Stimulated activated naive B cell treated with anti-CD40 and anti-IgM and Interleukin-4, amounts not matched to agents 10 μg/mL and 1 μg/mL and 100 μg/mL, for 72 hours (primary cell): ENCODE results near the gene TRIP6.
A peak's percentile ranks its signal among the peaks of the same experiment; 100 is the strongest.
"Not testable (repeated sequence)": the region's sequence is repeated elsewhere in the genome, so short reads cannot be mapped to it uniquely, and the experiment has no call there.

Experiments
- ATAC-seq, 2 donors: fragments of 150-1000 bp; cut with Tn5 transposase; replicated peaks; 2 replicates each; pipeline ENCODE4 v1.10.0; 2021; ENCODE audit warnings: moderate library complexity in 1 of 2
- DNase-seq: peaks from one replicate; pipeline ENCODE4 v3.0.0; 2021
- H3K27ac Mint-ChIP-seq: one replicate; pipeline ENCODE4 v1.8.0; 2022; ENCODE audit warnings: mild to moderate bottlenecking, mixed read lengths
- H3K27me3 Mint-ChIP-seq, 2 donors: one replicate each; pipeline ENCODE4 v1.8.0; 2022; ENCODE audit warnings: mixed read lengths in 2 of 2
- H3K36me3 Mint-ChIP-seq, 2 donors: one replicate each; pipeline ENCODE4 v1.8.0; 2022; ENCODE audit warnings: mixed read lengths in 2 of 2, mild to moderate bottlenecking in 1 of 2
- H3K4me1 Mint-ChIP-seq, 2 donors: one replicate each; pipeline ENCODE4 v1.8.0; 2022; ENCODE audit warnings: mixed read lengths in 2 of 2, mild to moderate bottlenecking in 1 of 2
- H3K4me3 Mint-ChIP-seq, 2 donors: one replicate each; pipeline ENCODE4 v1.8.0; 2022; ENCODE audit warnings: mild to moderate bottlenecking in 2 of 2, mixed read lengths in 2 of 2, moderate library complexity in 1 of 2
- H3K9me3 Mint-ChIP-seq, 2 donors: one replicate each; pipeline ENCODE4 v1.8.0; 2022; ENCODE audit warnings: mixed read lengths in 2 of 2, mild to moderate bottlenecking in 1 of 2

Gene TRIP6

DNA sequence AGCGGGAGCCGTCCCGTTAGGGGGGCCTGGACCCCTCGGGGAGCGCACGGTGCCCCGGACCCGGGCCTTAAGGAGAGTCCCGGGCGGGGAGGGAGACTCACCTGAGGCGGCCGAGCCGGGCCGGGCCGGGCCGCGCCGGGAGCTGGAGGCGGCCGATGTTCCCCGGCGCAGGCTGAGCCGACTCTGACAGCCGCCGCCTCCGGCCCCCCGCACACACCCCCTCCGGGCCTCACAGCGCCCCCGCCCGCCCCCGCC is 28.4 kb downstream of the TRIP6 start, which contains the start of gene ACHE:
Gene ACHE (minus strand): TSS at position 188 of the 255 bp plus-strand sequence. CDS start 1,656 bp downstream, outside the sequence.
- no peaks in the 10 kb centered on the region for H3K9me3 Mint-ChIP-seq
- ATAC-seq (peak; percentile 24 to 30), DNase-seq (no peak)
- peaks cover 17 to 24% of the 10 kb centered on the region in 2 donors for H3K4me1 Mint-ChIP-seq
- peaks cover 59 to 75% of the 10 kb centered on the region in 2 donors for H3K27me3 Mint-ChIP-seq
- H3K36me3 Mint-ChIP-seq, result peaks cover 0 to 6% of the 10 kb centered on the region in 2 donors
- peak within 1 kb of the TSS; percentile 81 to 86 for H3K4me3 Mint-ChIP-seq
- peak within 1 kb of the TSS; percentile 80 for H3K27ac Mint-ChIP-seq

- H3K9me3 Mint-ChIP-seq, result no peaks in the 10 kb centered on the region
- ATAC-seq (peak; percentile 30 to 31), DNase-seq (no peak)
- peaks cover 15 to 19% of the 10 kb centered on the region in 2 donors for H3K4me1 Mint-ChIP-seq
- H3K27me3 Mint-ChIP-seq, result peaks cover 60 to 75% of the 10 kb centered on the region in 2 donors
- H3K27ac Mint-ChIP-seq, result peak overlapping the region; percentile 80
- H3K4me3 Mint-ChIP-seq, result peak overlapping the region; percentile 81 to 86
- peaks cover 0 to 5% of the 10 kb centered on the region in 2 donors for H3K36me3 Mint-ChIP-seq
These were observed 29.0 kb downstream of the TRIP6 start for GRCh38 chr7:100895956-100896731.

- Mint-ChIP-seq H3K27ac (no peak overlapping the region), H3K4me3 (peak overlapping the region; percentile 67 to 86), H3K36me3 (peaks cover 0 to 5% of the 10 kb centered on the region in 2 donors), H3K9me3 (no peaks in the 10 kb centered on the region), H3K4me1 (peaks cover 12 to 14% of the 10 kb centered on the region in 2 donors), H3K27me3 (peaks cover 53 to 69% of the 10 kb centered on the region in 2 donors)
- DNase-seq, result peak; percentile 30
- peak; percentile 64 to 65 for ATAC-seq
These were observed 29.8 kb downstream of the TRIP6 start for GRCh38 chr7:100896732-100897608.

- peaks cover 49 to 67% of the 10 kb centered on the region in 2 donors for H3K27me3 Mint-ChIP-seq
These were observed 30.7 kb downstream of the TRIP6 start for GRCh38 chr7:100897772-100898454.

GRCh38 chr7:100899432-100899831 is 32.2 kb downstream of the TRIP6 start:
- no peak for DNase-seq
- Mint-ChIP-seq H3K27ac (no peak overlapping the region), H3K4me1 (peaks cover 9 to 14% of the 10 kb centered on the region in 2 donors), H3K4me3 (no peak overlapping the region), H3K36me3 (peaks cover 0 to 5% of the 10 kb centered on the region in 2 donors), H3K27me3 (peaks cover 41 to 58% of the 10 kb centered on the region in 2 donors), H3K9me3 (no peaks in the 10 kb centered on the region)
- ATAC-seq, result no peak

More at GRCh38 chr7:100897772-100898454, 30.7 kb downstream of the TRIP6 start:
- Mint-ChIP-seq H3K4me3 (no peak overlapping the region), H3K36me3 (peaks cover 0 to 5% of the 10 kb centered on the region in 2 donors), H3K27ac (no peak overlapping the region), H3K9me3 (no peaks in the 10 kb centered on the region), H3K4me1 (peaks cover 9 to 14% of the 10 kb centered on the region in 2 donors)
- DNase-seq, result no peak
- no peak for ATAC-seq

- DNase-seq (no peak), ATAC-seq (no peak)
- no peaks in the 10 kb centered on the region for H3K9me3 Mint-ChIP-seq
- no peak overlapping the region for H3K27ac Mint-ChIP-seq
- peaks cover 34 to 49% of the 10 kb centered on the region in 2 donors for H3K27me3 Mint-ChIP-seq
- H3K36me3 Mint-ChIP-seq, result peaks cover 0 to 5% of the 10 kb centered on the region in 2 donors
- H3K4me3 Mint-ChIP-seq, result no peak overlapping the region
- H3K4me1 Mint-ChIP-seq, result peaks cover 6% of the 10 kb centered on the region in 2 donors
These were observed 33.8 kb downstream of the TRIP6 start for GRCh38 chr7:100900978-100901377.

GRCh38 chr7:100901921-100902332 is 34.7 kb downstream of the TRIP6 start:
- H3K4me3 Mint-ChIP-seq, result no peak overlapping the region
- no peaks in the 10 kb centered on the region for H3K9me3 Mint-ChIP-seq
- no peak overlapping the region for H3K27ac Mint-ChIP-seq
- no peaks in the 10 kb centered on the region for H3K4me1 Mint-ChIP-seq
- no peaks in the 10 kb centered on the region for H3K36me3 Mint-ChIP-seq
- peaks cover 29 to 43% of the 10 kb centered on the region in 2 donors for H3K27me3 Mint-ChIP-seq
- ATAC-seq (no peak), DNase-seq (no peak)

- peaks cover 23 to 38% of the 10 kb centered on the region in 2 donors for H3K27me3 Mint-ChIP-seq
- H3K9me3 Mint-ChIP-seq, result no peaks in the 10 kb centered on the region
- DNase-seq, result no peak
- no peak overlapping the region for H3K27ac Mint-ChIP-seq
- H3K4me3 Mint-ChIP-seq, result no peak overlapping the region
- no peaks in the 10 kb centered on the region for H3K36me3 Mint-ChIP-seq
- no peaks in the 10 kb centered on the region for H3K4me1 Mint-ChIP-seq
- ATAC-seq, result no peak
These were observed 35.5 kb downstream of the TRIP6 start for GRCh38 chr7:100902638-100903037.

DNA sequence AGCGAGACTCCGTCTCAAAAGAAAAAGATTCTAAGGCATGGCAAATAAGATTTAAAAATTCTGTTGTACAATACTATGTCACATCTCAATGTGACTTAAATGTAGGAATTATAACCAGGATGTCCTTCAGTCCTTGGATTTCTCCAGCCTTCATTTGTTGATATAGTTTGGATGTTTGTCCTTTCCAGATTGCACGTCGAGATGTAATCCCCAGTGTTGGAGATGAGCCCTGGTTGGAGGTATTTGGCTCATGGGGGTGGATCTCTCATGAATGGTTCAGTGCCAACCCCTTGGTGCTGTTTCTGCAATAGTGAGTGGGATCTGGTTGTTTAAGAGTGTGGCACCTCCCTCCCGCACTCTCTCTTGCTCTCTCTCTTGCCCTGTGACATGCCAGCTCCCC is 41.3 kb downstream of the TRIP6 start:
- Mint-ChIP-seq H3K27me3 (peaks cover 0 to 13% of the 10 kb centered on the region in 2 donors), H3K9me3 (peaks cover 0 to 3% of the 10 kb centered on the region in 2 donors), H3K4me1 (peaks cover 2 to 7% of the 10 kb centered on the region in 2 donors), H3K27ac (no peak overlapping the region), H3K36me3 (no peaks in the 10 kb centered on the region), H3K4me3 (no peak overlapping the region)
- DNase-seq, result no peak
- no peak for ATAC-seq

- not testable (repeated sequence) for H3K9me3 Mint-ChIP-seq, H3K4me3 Mint-ChIP-seq, DNase-seq, H3K36me3 Mint-ChIP-seq, H3K4me1 Mint-ChIP-seq, H3K27ac Mint-ChIP-seq
- peaks cover 9 to 20% of the 10 kb centered on the region in 2 donors for H3K27me3 Mint-ChIP-seq
- ATAC-seq, result peak in 1 of 2 donors; percentile 31
These were observed 43.3 kb downstream of the TRIP6 start for GRCh38 chr7:100910443-100910842.

DNA sequence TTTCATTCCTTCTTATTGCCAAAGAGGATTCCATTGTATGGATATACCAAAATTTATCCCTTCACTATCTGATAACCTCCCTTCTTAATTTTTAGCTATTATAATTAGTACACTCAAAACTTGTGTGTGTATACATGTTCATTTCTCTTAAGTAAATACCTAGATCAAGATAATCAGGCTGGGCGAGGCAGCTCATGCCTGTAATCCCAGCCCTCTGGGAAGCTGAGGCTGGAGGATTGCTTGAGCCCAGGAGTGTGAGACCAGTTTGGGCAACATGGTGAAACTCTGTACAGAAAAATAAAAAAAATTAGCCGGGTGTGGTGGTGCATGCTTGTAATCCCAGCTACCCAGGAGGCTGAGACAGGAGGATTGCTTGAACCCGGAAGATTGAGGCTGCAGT is 44.3 kb downstream of the TRIP6 start:
- no peak for DNase-seq
- no peak overlapping the region for H3K27ac Mint-ChIP-seq
- H3K4me1 Mint-ChIP-seq, result peaks cover 2 to 10% of the 10 kb centered on the region in 2 donors
- peaks cover 11 to 23% of the 10 kb centered on the region in 2 donors for H3K27me3 Mint-ChIP-seq
- no peak overlapping the region for H3K4me3 Mint-ChIP-seq
- peaks cover 0 to 2% of the 10 kb centered on the region in 2 donors for H3K36me3 Mint-ChIP-seq
- peaks cover 0 to 3% of the 10 kb centered on the region in 2 donors for H3K9me3 Mint-ChIP-seq
- no peak for ATAC-seq

- Mint-ChIP-seq H3K9me3 (no peaks in the 10 kb centered on the region), H3K27ac (no peak overlapping the region), H3K36me3 (peaks cover 0 to 2% of the 10 kb centered on the region in 2 donors), H3K4me3 (no peak overlapping the region), H3K27me3 (peaks cover 21 to 33% of the 10 kb centered on the region in 2 donors), H3K4me1 (peaks cover 2 to 13% of the 10 kb centered on the region in 2 donors)
- DNase-seq (no peak), ATAC-seq (no peak)
These were observed 47.2 kb downstream of the TRIP6 start for GRCh38 chr7:100914208-100914878.

GRCh38 chr7:100914879-100915447 is 47.8 kb downstream of the TRIP6 start:
- H3K4me3 Mint-ChIP-seq, result no peak overlapping the region
- no peak overlapping the region for H3K27ac Mint-ChIP-seq
- peaks cover 2 to 13% of the 10 kb centered on the region in 2 donors for H3K4me1 Mint-ChIP-seq
- H3K9me3 Mint-ChIP-seq, result no peaks in the 10 kb centered on the region
- ATAC-seq (peak in 1 of 2 donors; percentile 57), DNase-seq (no peak)
- peaks cover 0 to 2% of the 10 kb centered on the region in 2 donors for H3K36me3 Mint-ChIP-seq
- H3K27me3 Mint-ChIP-seq, result peaks cover 21 to 33% of the 10 kb centered on the region in 2 donors
